HG02798 (cell line): Measurements from ENCODE around the gene SMOC1.

Experiments used
- ATAC-seq: cut with Tn5 transposase; IDR thresholded peaks from one replicate; pipeline ENCODE4 v1.9.1; 2021; ENCODE audit warnings: mild to moderate bottlenecking; ENCODE audit not compliant: unreplicated experiment, poor library complexity

Gene SMOC1

DNA sequence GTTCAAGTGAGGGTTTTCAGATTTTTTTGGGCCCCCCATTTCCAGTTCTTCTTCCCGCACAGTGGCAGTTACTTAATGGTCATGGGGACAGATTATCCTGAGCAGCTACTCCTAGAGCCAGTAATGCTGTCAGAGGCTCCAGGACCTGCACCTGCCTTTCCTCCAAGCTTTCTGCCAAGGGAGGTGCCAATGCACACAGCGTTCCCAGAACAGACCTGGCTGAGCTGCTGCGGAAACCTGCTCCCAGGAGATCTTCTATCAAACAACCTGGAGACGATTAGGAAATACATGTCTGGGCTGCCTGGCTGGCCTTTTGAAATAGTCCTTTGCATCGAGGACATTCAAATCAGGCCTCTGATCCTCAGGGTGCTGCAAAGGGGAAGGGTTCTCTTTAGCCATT lies 188.6 kb downstream of the SMOC1 start:
- no peak for ATAC-seq

DNA sequence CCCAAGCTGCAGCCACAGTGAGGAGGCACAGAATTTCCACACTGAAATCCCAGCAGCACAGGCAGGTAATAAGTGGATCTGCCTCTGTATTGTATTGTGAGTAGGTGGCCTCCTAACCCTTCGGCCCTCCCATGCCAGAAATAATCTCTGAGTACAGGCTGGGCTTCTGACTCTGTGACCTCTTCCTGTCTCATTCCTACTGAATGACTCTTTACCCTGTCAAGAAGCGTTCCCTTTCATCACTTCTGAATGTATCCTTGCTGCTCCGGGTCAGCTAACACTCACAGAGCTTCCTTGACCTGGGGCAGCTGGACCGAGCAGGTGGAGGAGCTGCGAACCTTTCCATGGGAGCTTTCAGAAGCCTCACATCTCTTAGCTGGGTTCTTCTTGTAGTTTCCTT lies 190.0 kb downstream of the SMOC1 start:
- no peak for ATAC-seq

- no peak for ATAC-seq
Measured at GRCh38 chr14:70073924-70074566, 194.8 kb downstream of the SMOC1 start.

DNA sequence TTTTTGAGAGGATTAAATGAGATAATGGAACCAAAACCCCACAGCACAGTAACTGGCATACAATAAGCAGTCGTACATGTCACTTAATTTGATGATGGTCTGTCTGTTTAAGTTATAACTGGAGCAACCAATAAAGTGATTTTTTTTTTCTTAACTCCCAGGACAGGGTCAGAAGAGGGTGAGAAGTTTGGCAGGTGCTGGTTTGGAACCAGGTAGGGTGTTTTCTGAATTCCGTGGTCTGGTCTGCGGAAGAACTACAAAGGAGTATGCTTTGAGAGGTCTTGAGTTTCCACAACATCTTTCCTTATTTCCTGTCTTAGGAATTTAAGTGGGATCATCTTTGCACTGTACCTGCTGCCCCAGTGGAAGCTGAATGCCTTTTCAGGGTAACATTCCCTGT lies 197.8 kb downstream of the SMOC1 start:
- ATAC-seq = no peak

- ATAC-seq = no peak
Measured at GRCh38 chr14:70077720-70078119, 198.5 kb downstream of the SMOC1 start.

GRCh38 chr14:70078329-70078728 lies 199.1 kb downstream of the SMOC1 start:
- ATAC-seq = no peak

DNA sequence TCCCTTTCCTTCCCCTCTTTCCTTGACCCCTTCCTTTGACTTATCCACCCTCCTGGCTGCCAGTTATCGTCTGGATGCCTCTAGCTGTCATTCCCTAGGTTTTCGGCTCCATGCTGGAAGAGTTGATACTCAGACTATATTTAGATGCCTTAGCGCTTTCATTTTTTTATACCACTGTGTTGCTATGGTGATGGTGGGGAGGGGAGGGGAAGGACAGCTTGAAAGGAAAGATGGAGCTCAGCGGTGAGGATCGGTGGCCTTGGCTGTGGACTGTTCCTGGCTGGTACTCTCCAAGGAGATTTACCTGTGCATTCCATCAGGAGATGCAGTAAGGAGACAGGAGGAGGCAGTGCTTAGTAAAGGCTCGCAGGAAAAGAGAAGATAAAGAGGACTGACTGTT lies 200.9 kb downstream of the SMOC1 start:
- no peak for ATAC-seq
